Smooth muscle cell (in vitro differentiated cells): ENCODE results near the gene LCP2. TPM values are rescaled to one million over a fixed set of nuclear protein-coding genes. Genes with fewer than 3 reads are reported as not detected.

Source experiments
- DNase-seq: peaks from one replicate; lab custom pipeline; 2025; ENCODE audit not compliant: unreplicated experiment; lab: John Stamatoyannopoulos, UW
- H2AFZ ChIP-seq: fragments of 200-600 bp; sonication (generic); 2 replicates; pipeline ENCODE4 v1.6.0; 2016; ENCODE audit warnings: antibody characterized with exemption, low read depth, mild to moderate bottlenecking
- H3F3A ChIP-seq: fragments of 200-600 bp; sonication (generic); 2 replicates; pipeline ENCODE4 v1.6.0; 2017; ENCODE audit warnings: antibody characterized with exemption, low read depth
- H3K27ac ChIP-seq: fragments of 200-600 bp; sonication (generic); 2 replicates; pipeline ENCODE4 v1.5.1; 2016; ENCODE audit warnings: low read depth, mild to moderate bottlenecking
- H3K27me3 ChIP-seq: fragments of 200-600 bp; sonication (generic); 2 replicates; pipeline ENCODE4 v1.6.1; 2016; ENCODE audit warnings: low read depth, mild to moderate bottlenecking
- H3K36me3 ChIP-seq: fragments of 200-600 bp; sonication (generic); 2 replicates; pipeline ENCODE4 v1.5.1; 2016; ENCODE audit warnings: low read depth
- H3K4me1 ChIP-seq: fragments of 200-600 bp; sonication (generic); 2 replicates; pipeline ENCODE4 v1.5.1; 2016; ENCODE audit warnings: low read depth
- H3K4me2 ChIP-seq: fragments of 200-600 bp; sonication (generic); 2 replicates; pipeline ENCODE4 v1.6.0; 2016; ENCODE audit warnings: mild to moderate bottlenecking
- H3K4me3 ChIP-seq: fragments of 200-600 bp; sonication (generic); 2 replicates; pipeline ENCODE4 v1.5.1; 2016; ENCODE audit warnings: mild to moderate bottlenecking
- H3K79me2 ChIP-seq: fragments of 200-600 bp; sonication (generic); 2 replicates; pipeline ENCODE4 v1.6.0; 2016; ENCODE audit warnings: low read depth, mild to moderate bottlenecking
- H3K9ac ChIP-seq: fragments of 200-600 bp; sonication (generic); 2 replicates; pipeline ENCODE4 v1.6.0; 2016; ENCODE audit warnings: low read depth
- H3K9me3 ChIP-seq: fragments of 200-600 bp; sonication (generic); replicated peaks from 2 replicates; pipeline ENCODE4 v1.5.1; 2016; ENCODE audit warnings: low read depth
- H4K20me1 ChIP-seq: fragments of 200-600 bp; sonication (generic); 2 replicates; pipeline ENCODE4 v1.6.0; 2016; ENCODE audit warnings: low read depth
- WGBS: methylation state at CpG from one replicate; pipeline ENCODE4 v1.1.7; 2016; ENCODE audit warnings: low lambda C conversion rate; 5-methylcytosine and 5-hydroxymethylcytosine counted together
- polyA plus RNA-seq: library from polyadenylated mRNA; unstranded; fragments of >200 nt; fragmentation: Nextera tagmentation; extraction: Ambion mirVana; gene quantifications from 2 replicates; pipeline ENCODE4 v1.2.1, GENCODE V29; 2016
- total RNA-seq: library from RNA; depleted of rRNA; stranded (reverse); fragments of >200 nt; gene quantifications from 2 replicates; pipeline ENCODE4 v1.2.3, GENCODE V29; 2014
- TF ChIP-seq, protein P1 (sequence below): fragments of 200-600 bp; sonication (generic); IDR thresholded peaks from 2 replicates; pipeline ENCODE4 v1.5.1; 2017; ENCODE audit warnings: borderline replicate concordance, mild to moderate bottlenecking, antibody characterized with exemption; ENCODE audit not compliant: insufficient read depth, poor library complexity, severe bottlenecking

The LCP2 gene
- total and polyA plus RNA-seq, 2 experiments from 2014 or later = 0.45 to 2.7 TPM

DNA sequence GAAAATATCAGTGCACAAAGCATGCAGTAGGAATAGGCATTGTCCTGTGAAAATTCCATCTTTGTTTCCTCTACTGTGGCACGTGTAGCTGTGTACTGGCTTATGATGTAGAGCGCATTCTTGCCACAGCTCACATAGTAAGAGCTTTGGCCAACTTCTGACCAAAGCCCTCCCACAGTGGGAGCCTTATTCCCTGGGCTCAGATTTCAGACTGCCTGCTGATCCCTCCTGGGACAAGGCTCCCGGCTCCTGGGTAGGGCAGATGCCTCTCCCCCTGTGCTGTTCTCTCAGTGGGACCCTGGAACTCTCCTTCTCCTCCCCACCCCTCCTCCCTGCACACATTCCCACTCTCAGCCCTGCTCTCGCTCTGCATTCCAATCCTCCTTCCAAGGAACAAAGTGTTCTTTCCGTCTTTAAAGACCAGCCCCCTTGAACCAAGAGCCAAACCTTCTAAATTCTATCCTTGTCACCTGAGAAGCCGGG, 17.5 kb downstream of the LCP2 start:
- peaks cover 19% of the 10 kb centered on the region for H3K4me1 ChIP-seq
- H3K27ac ChIP-seq = no peak overlapping the region
- H3F3A ChIP-seq = no peaks in the 10 kb centered on the region
- DNase-seq = no peak
- H2AFZ ChIP-seq = no peak overlapping the region
- no peaks in the 10 kb centered on the region for H3K79me2 ChIP-seq
- H3K4me3 ChIP-seq = no peak overlapping the region
- no peaks in the 10 kb centered on the region for H3K9me3 ChIP-seq
- TF ChIP-seq, protein P1, sequence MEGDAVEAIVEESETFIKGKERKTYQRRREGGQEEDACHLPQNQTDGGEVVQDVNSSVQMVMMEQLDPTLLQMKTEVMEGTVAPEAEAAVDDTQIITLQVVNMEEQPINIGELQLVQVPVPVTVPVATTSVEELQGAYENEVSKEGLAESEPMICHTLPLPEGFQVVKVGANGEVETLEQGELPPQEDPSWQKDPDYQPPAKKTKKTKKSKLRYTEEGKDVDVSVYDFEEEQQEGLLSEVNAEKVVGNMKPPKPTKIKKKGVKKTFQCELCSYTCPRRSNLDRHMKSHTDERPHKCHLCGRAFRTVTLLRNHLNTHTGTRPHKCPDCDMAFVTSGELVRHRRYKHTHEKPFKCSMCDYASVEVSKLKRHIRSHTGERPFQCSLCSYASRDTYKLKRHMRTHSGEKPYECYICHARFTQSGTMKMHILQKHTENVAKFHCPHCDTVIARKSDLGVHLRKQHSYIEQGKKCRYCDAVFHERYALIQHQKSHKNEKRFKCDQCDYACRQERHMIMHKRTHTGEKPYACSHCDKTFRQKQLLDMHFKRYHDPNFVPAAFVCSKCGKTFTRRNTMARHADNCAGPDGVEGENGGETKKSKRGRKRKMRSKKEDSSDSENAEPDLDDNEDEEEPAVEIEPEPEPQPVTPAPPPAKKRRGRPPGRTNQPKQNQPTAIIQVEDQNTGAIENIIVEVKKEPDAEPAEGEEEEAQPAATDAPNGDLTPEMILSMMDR = no peak
- H3K9ac ChIP-seq = no peak overlapping the region
- H4K20me1 ChIP-seq = no peaks in the 10 kb centered on the region
- H3K27me3 ChIP-seq = no peaks in the 10 kb centered on the region
- H3K4me2 ChIP-seq = no peak overlapping the region
- WGBS = 56% methylated on average over 6 of the region's 6 CpGs
- H3K36me3 ChIP-seq = no peaks in the 10 kb centered on the region

DNA sequence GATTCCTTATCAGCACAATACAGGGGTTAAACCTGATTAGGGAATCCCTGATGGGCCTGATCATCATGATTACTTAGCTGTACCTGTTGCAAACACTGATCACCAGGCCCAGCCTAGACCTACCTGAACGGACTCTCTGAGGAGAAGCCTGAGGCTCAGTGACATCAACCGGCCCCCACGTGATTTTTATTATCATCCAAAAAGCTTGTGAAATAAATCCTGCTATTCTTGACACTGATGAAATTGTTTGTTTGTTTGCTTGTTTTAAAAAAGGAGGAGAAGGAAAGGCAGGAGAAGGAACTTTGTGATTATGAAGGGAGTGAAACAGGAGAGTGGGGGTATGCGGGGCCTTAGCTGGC, 18.1 kb downstream of the LCP2 start:
- TF ChIP-seq, protein P1 = no peak
- Histone ChIP-seq H3K36me3 (no peaks in the 10 kb centered on the region), H3K27ac (no peak overlapping the region), H3K4me2 (no peak overlapping the region), H4K20me1 (no peaks in the 10 kb centered on the region), H3K27me3 (no peaks in the 10 kb centered on the region), H3F3A (no peaks in the 10 kb centered on the region), H3K4me1 (peaks cover 19% of the 10 kb centered on the region), H2AFZ (no peak overlapping the region), H3K4me3 (no peak overlapping the region), H3K9me3 (no peaks in the 10 kb centered on the region), H3K79me2 (no peaks in the 10 kb centered on the region), H3K9ac (no peak overlapping the region)
- WGBS = 86% methylated on average over 4 of the region's 4 CpGs
- no peak for DNase-seq

DNA sequence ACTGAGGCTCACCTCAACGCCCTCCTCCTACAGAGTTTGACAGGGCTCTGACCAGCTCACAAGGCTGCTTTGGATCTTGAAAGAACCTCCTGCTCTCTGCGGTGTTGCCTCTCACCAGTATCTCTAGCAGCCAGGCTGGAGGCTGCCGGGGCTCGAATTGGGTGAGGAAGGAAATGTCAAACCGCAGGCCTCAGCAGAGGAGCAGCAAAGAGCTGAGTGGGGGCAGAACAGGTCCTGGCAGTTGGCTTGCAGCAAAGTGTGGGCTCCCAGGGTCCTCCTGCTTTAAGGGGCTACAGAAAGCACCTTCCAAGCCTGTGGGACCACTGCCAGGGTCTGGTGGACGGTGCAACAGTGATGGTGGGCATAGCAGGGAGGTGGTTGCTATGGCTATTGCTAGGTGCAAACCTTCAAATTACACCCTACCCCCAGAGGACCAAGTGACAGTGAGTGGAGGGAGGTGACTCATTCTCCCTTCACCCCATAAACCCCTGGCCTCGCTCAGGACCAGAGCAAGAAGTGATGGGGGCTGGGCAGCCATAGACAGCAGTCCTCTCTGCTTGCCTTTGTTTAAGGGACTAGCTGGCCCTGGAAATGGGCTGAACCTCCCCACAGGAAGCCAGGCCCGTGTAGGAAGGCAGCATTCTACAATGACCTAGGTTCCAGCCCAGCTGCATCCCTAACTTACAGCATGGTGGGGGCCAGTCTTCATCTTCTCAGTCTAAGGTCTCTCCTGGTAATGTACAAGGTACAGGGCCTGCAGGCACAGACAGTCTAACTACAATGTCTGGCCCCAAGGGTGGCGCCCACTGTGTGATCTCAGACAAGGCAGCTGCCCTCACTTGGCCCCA, 18.7 kb downstream of the LCP2 start:
- no peak overlapping the region for H3K27ac ChIP-seq
- H4K20me1 ChIP-seq = no peaks in the 10 kb centered on the region
- no peaks in the 10 kb centered on the region for H3K36me3 ChIP-seq
- no peaks in the 10 kb centered on the region for H3F3A ChIP-seq
- TF ChIP-seq, protein P1 = no peak
- no peaks in the 10 kb centered on the region for H3K9me3 ChIP-seq
- H3K4me3 ChIP-seq = no peak overlapping the region
- no peak overlapping the region for H2AFZ ChIP-seq
- H3K27me3 ChIP-seq = no peaks in the 10 kb centered on the region
- no peak overlapping the region for H3K4me2 ChIP-seq
- no peak for DNase-seq
- peaks cover 19% of the 10 kb centered on the region for H3K4me1 ChIP-seq
- H3K9ac ChIP-seq = no peak overlapping the region
- H3K79me2 ChIP-seq = no peaks in the 10 kb centered on the region
- WGBS = 65% methylated on average over 9 of the region's 9 CpGs
